Measurements from ENCODE around the gene MAPRE2.

Gene MAPRE2

DNA sequence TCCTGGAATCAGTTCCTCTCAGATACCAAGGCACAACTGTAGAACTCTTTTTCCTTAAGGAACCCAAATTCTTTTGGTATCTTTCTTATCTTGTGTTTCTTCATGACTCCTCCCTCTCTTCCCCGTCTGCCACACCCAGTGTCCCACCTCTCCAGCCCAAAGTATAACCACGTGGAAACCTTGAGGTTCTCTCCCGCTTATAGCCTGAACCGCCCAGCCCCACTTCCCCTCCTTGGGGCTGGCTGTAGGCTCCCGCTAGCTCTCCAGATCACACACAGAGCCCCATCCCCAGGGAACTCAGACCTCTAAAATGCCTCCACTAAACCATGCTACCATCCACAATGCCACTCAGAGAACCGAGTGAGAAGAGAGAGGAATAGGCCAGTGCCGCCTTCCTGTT is 87.5 kb downstream of the MAPRE2 start:
- TF ChIP-seq, protein P1, sequence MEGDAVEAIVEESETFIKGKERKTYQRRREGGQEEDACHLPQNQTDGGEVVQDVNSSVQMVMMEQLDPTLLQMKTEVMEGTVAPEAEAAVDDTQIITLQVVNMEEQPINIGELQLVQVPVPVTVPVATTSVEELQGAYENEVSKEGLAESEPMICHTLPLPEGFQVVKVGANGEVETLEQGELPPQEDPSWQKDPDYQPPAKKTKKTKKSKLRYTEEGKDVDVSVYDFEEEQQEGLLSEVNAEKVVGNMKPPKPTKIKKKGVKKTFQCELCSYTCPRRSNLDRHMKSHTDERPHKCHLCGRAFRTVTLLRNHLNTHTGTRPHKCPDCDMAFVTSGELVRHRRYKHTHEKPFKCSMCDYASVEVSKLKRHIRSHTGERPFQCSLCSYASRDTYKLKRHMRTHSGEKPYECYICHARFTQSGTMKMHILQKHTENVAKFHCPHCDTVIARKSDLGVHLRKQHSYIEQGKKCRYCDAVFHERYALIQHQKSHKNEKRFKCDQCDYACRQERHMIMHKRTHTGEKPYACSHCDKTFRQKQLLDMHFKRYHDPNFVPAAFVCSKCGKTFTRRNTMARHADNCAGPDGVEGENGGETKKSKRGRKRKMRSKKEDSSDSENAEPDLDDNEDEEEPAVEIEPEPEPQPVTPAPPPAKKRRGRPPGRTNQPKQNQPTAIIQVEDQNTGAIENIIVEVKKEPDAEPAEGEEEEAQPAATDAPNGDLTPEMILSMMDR (IDR thresholded peaks at IDR 0.05; ENCODE audit: borderline replicate concordance, control extremely low read depth, extremely low read depth, insufficient read depth, missing control alignments) = no peak
- in situ Hi-C loops (cut with MboI; ENCODE audit: low sequenced_read_pairs, unreplicated experiment) = no loop called here
- DNase-seq (ENCODE audit: low spot score) = no peak

DNA sequence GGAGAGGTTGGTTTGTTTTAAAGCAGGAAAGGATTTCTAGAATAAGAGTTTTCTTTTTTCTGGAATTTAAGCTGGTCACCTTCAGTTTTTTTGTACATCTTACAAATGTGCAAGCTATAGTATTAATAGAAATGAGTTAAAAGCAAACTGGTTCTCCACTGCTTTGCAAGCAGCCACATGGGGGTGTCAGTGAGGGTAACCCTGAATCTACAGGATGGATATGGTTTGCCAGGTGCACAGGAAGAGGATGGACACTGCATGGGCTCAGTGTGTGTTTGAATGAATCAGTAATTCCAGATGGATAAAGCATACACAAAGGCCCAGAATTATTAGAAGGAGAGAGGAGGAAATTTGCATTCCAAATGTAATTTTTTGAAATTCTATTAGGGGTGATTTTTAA is 89.0 kb downstream of the MAPRE2 start:
- in situ Hi-C loops (cut with MboI; ENCODE audit: low sequenced_read_pairs, unreplicated experiment) = no loop called here
- DNase-seq (ENCODE audit: low spot score) = no peak
- TF ChIP-seq, protein P1 (IDR thresholded peaks at IDR 0.05; ENCODE audit: borderline replicate concordance, control extremely low read depth, extremely low read depth, insufficient read depth, missing control alignments) = no peak

DNA sequence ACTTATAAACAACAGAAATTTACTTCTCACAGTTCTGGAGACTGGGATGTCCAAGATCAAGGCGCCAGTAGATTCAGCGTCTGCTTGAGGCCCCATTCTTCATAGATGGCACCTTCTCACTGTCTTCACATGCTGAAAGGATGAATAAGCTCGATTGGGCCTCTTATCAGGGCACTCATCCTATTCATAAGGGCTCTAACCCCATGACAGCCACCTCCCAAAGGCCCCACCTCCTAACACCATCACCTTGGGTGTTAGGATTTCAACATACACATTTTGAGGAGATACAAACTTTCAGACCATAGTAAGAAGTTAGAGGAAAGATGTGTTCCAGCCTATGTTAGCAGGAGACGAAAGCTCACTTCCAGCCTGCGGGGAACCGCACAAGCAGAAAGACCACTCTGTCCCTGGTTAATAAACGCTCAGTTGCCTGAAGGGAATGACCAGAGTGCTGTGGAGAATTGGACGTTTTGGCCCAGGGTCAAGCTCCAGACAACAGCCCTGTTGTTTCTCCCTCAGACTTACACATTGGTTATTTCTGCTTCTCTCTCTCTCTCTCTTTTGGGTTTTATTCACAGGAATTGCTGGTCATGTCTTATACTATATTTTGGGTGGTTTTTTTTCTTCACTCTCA is 90.3 kb downstream of the MAPRE2 start:
- TF ChIP-seq, protein P1 (IDR thresholded peaks at IDR 0.05; ENCODE audit: borderline replicate concordance, control extremely low read depth, extremely low read depth, insufficient read depth, missing control alignments) = no peak
- in situ Hi-C loops (cut with MboI; ENCODE audit: low sequenced_read_pairs, unreplicated experiment) = no loop called here
- DNase-seq (ENCODE audit: low spot score) = no peak

DNA sequence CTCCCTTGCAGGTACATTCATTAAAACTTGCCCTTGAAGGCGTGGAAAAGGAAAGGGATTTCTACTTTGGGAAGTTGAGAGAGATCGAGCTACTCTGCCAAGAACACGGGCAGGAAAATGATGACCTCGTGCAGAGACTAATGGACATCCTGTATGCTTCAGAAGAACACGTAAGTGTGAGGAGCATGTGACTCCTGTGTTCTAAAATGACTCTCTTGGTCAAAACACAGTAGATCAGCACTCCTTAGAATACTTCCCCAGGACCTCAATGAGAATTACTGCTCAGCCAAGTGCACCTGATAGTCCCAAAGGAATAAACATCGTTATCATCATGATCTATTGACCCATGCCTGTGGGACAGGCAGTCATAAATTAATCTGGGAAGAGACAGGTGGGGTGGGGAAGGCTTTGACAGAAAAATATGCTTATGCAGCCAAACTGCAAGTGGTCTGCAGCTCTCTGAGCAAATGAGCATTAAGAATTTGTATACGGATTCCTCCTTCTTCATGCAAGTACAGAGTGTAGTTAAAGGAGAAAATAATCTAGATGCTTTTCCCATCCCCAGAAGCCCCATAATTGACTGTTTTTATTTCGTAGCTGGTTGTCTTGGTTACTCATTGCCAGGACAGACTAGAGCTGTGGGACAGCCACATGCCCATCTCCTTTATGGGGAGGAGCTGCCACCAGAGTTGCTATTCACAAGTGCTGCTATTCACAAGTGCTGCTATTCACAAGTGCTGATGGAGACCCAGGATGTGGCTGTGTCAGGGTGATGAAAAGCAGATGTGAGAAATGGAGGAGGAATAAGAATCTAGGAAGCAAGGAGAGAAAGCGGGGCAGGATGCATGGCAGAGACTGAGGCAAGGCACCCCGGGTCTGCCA is 91.0 kb downstream of the MAPRE2 start:
- in situ Hi-C loops (cut with MboI; ENCODE audit: low sequenced_read_pairs, unreplicated experiment) = no loop called here
- no peak for DNase-seq (ENCODE audit: low spot score)
- TF ChIP-seq, protein P1 (IDR thresholded peaks at IDR 0.05; ENCODE audit: borderline replicate concordance, control extremely low read depth, extremely low read depth, insufficient read depth, missing control alignments) = no peak

DNA sequence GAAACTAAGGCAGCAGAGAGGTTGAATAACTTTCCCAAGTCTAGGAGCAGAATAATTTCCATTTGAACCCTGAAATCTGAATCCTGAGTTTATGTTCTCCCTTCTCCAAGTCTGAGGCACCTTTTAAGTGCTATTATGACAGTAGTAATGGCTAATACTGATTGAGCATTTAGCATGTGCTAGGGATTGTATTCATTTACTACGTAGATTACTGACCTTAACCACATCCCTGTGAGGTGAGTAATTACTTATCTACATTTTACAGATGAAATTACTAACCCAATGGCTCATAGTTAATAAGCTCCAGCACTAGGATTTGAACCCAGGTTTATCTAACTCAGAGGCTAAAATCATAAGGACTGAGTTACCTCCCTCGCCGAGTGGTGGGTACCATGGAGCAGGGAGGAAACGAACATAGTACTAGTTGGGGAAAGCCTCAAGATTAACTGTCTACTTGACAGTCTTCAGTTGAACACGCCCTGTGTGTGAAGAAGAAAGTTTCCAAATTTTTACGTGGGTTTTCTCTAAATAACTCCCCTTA is 93.0 kb downstream of the MAPRE2 start:
- DNase-seq (ENCODE audit: low spot score) = no peak
- in situ Hi-C loops (cut with MboI; ENCODE audit: low sequenced_read_pairs, unreplicated experiment) = no loop called here
- TF ChIP-seq, protein P1 (IDR thresholded peaks at IDR 0.05; ENCODE audit: borderline replicate concordance, control extremely low read depth, extremely low read depth, insufficient read depth, missing control alignments) = no peak

DNA sequence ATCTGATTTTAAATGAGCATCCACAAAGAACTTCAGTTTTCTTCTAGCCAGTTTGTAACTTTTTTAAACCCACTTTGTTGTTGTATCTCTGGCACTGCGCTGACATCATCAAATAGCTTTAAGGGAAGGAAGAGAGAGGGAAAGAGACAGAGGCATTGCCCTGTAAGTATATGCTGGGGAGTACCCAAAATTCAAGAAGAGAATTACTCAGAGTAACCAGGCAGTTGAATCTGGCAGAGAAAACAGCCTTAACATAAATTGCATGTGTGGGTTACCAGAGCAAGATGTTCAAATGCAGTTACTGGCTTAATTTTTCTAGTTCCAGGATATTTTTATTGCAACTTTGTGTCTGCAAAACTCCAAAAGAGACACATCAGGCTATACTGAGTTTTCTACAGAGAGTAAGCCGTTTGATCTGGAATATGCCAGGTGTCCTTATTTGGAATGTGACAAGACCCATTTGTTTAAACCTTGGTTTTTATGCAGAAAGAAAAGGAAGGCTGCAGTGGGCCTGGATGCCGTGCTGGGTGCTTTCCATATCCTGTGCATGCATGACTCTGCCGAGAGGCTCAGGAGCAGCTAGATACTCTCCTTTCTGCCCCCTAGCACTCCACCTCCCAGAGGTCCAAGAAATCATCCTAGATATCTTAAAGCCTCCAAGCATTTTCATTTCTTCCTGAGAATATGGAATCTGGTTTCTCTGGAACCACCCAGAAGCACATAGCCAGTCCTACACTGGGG is 93.7 kb downstream of the MAPRE2 start:
- TF ChIP-seq, protein P1 (IDR thresholded peaks at IDR 0.05; ENCODE audit: borderline replicate concordance, control extremely low read depth, extremely low read depth, insufficient read depth, missing control alignments) = no peak
- in situ Hi-C loops (cut with MboI; ENCODE audit: low sequenced_read_pairs, unreplicated experiment) = no loop called here
- DNase-seq (ENCODE audit: low spot score) = no peak
